ENCODE results near the gene MSTO1. TPM values are rescaled to one million over a fixed set of nuclear protein-coding genes. Genes with fewer than 3 reads are reported as not detected.
A peak's percentile ranks its signal among the peaks of the same experiment; 100 is the strongest.
"Not testable (repeated sequence)": the region's sequence is repeated elsewhere in the genome, so short reads cannot be mapped to it uniquely, and the experiment has no call there.

Gene MSTO1
- 10 to 100 TPM; 44.2 to 46.5 TPM for total RNA-seq
- polyA plus RNA-seq: 10 to 100 TPM in 1 of 2 donors, 1 to 10 TPM in 1; 7.6 to 52.0 TPM
- long read RNA-seq, donor 1, transcript MSTO1-201 (14 exons, 2,431 nt): major isoform, 19 of 71 reads
- long read RNA-seq, donor 1, partial matches to known transcripts: 12 of 71 reads
- long read RNA-seq, donor 1, other reads (novel, unspliced or antisense): 38 of 71 reads
- long read RNA-seq, donor 2, partial matches to known transcripts: 2 of 15 reads
- long read RNA-seq, donor 2, other reads (novel, unspliced or antisense): 11 of 15 reads

- peak; percentile 98 for DNase-seq
- intact Hi-C loops (cut with DNase I): loop anchor here in 1 of 2 donors (5.0 kb wide), 1 partner anchor 33 kb away; no protein-coding TSS in a partner anchor
- 8 to 9% methylated on average over 43 to 46 of the region's 47 CpGs for WGBS, 2 donors
These were observed at the start of gene MSTO1 for GRCh38 chr1:155609515-155610256. Gene MSTO1, plus strand, starts transcription at chr1:155610218. Its CDS starts 31 bp downstream, at chr1:155610249.

GRCh38 chr1:155561779-155562580 lies 48.0 kb upstream of the MSTO1 start:
- H3K36me3 ChIP-seq (ENCODE audit: control insufficient read depth in 1 of 2, insufficient read depth in 2 of 2, low read length in 1 of 2); H3K27me3 ChIP-seq (ENCODE audit: control insufficient read depth in 1 of 2, insufficient read depth in 2 of 2, low read length in 1 of 2); H3K9me3 ChIP-seq (ENCODE audit: control insufficient read depth, low read length); H3K4me1 ChIP-seq (ENCODE audit: control insufficient read depth in 1 of 2, insufficient read depth in 2 of 2, low read length in 2 of 2); intact Hi-C loops (cut with DNase I): not testable (repeated sequence)
- Histone ChIP-seq H3K4me3 (ENCODE audit: low read length in 2 of 2) (peak overlapping the region; percentile 49 to 98), H3K27ac (ENCODE audit: low read depth in 1 of 2, low read length in 2 of 2) (peak overlapping the region in 1 of 2 donors; percentile 87)
- peak; percentile 75 for ATAC-seq (ENCODE audit: low FRiP score)
- WGBS, 2 donors: 0% methylated on average over 25 to 47 of the region's 56 CpGs
- DNase-seq: peak; percentile 72 to 83

More at GRCh38 chr1:155609515-155610256, at the start of gene MSTO1:
- Histone ChIP-seq H3K27me3 (ENCODE audit: control insufficient read depth in 1 of 2, insufficient read depth in 2 of 2, low read length in 1 of 2) (no peaks in the 10 kb centered on the region), H3K4me3 (ENCODE audit: low read length in 2 of 2) (peak within 1 kb of the TSS; percentile 43 to 90), H3K9me3 (ENCODE audit: control insufficient read depth, low read length) (no peaks in the 10 kb centered on the region), H3K27ac (ENCODE audit: low read depth in 1 of 2, low read length in 2 of 2) (peak within 1 kb of the TSS in 1 of 2 donors; percentile 2), H3K4me1 (ENCODE audit: control insufficient read depth in 1 of 2, insufficient read depth in 2 of 2, low read length in 2 of 2) (no peaks in the 10 kb centered on the region), H3K36me3 (ENCODE audit: control insufficient read depth in 1 of 2, insufficient read depth in 2 of 2, low read length in 1 of 2) (peaks cover 0 to 2% of the 10 kb centered on the region in 2 donors)
- peak; percentile 97 for ATAC-seq (ENCODE audit: low FRiP score)

GRCh38 chr1:155562581-155563376 lies 47.2 kb upstream of the MSTO1 start, which contains the start of gene ASH1L:
Gene ASH1L, minus strand, starts transcription at chr1:155562803. Its CDS starts 41,284 bp downstream, at chr1:155521519.
- DNase-seq: peak; percentile 96 to 98
- ATAC-seq (ENCODE audit: low FRiP score): peak; percentile 96
- Histone ChIP-seq H3K4me1 (ENCODE audit: control insufficient read depth in 1 of 2, insufficient read depth in 2 of 2, low read length in 2 of 2) (peaks cover 0 to 2% of the 10 kb centered on the region in 2 donors), H3K4me3 (ENCODE audit: low read length in 2 of 2) (peak within 1 kb of the TSS; percentile 90 to 98), H3K36me3 (ENCODE audit: control insufficient read depth in 1 of 2, insufficient read depth in 2 of 2, low read length in 1 of 2) (no peaks in the 10 kb centered on the region), H3K9me3 (ENCODE audit: control insufficient read depth, low read length) (no peaks in the 10 kb centered on the region), H3K27me3 (ENCODE audit: control insufficient read depth in 1 of 2, insufficient read depth in 2 of 2, low read length in 1 of 2) (peaks cover 0 to 2% of the 10 kb centered on the region in 2 donors), H3K27ac (ENCODE audit: low read depth in 1 of 2, low read length in 2 of 2) (peak within 1 kb of the TSS in 1 of 2 donors; percentile 89)
- intact Hi-C loops (cut with DNase I): no loop called here
- WGBS, 2 donors: 0 to 1% methylated on average over 50 to 87 of the region's 87 CpGs

GRCh38 chr1:155563377-155564022 lies 46.5 kb upstream of the MSTO1 start:
- 0% methylated on average over 19 of the region's 19 CpGs for WGBS, 2 donors
- DNase-seq; H3K36me3 ChIP-seq (ENCODE audit: control insufficient read depth in 1 of 2, insufficient read depth in 2 of 2, low read length in 1 of 2); intact Hi-C loops (cut with DNase I); H3K9me3 ChIP-seq (ENCODE audit: control insufficient read depth, low read length); H3K4me1 ChIP-seq (ENCODE audit: control insufficient read depth in 1 of 2, insufficient read depth in 2 of 2, low read length in 2 of 2); H3K27me3 ChIP-seq (ENCODE audit: control insufficient read depth in 1 of 2, insufficient read depth in 2 of 2, low read length in 1 of 2): not testable (repeated sequence)
- peak; percentile 1 for ATAC-seq (ENCODE audit: low FRiP score)
- H3K27ac ChIP-seq (ENCODE audit: low read depth in 1 of 2, low read length in 2 of 2): peak overlapping the region in 1 of 2 donors; percentile 89
- peak overlapping the region; percentile 90 to 98 for H3K4me3 ChIP-seq (ENCODE audit: low read length in 2 of 2)

GRCh38 chr1:155569988-155570592 lies 39.9 kb upstream of the MSTO1 start:
- Histone ChIP-seq H3K27me3 (ENCODE audit: control insufficient read depth in 1 of 2, insufficient read depth in 2 of 2, low read length in 1 of 2) (no peaks in the 10 kb centered on the region), H3K4me1 (ENCODE audit: control insufficient read depth in 1 of 2, insufficient read depth in 2 of 2, low read length in 2 of 2) (no peaks in the 10 kb centered on the region), H3K9me3 (ENCODE audit: control insufficient read depth, low read length) (no peaks in the 10 kb centered on the region), H3K4me3 (ENCODE audit: low read length in 2 of 2) (no peak overlapping the region), H3K36me3 (ENCODE audit: control insufficient read depth in 1 of 2, insufficient read depth in 2 of 2, low read length in 1 of 2) (no peaks in the 10 kb centered on the region), H3K27ac (ENCODE audit: low read depth in 1 of 2, low read length in 2 of 2) (no peak overlapping the region)
- 80 to 86% methylated on average over 6 of the region's 6 CpGs for WGBS, 2 donors
- ATAC-seq (ENCODE audit: low FRiP score) (no peak), DNase-seq (no peak)
- intact Hi-C loops (cut with DNase I): no loop called here

GRCh38 chr1:155570593-155570990 lies 39.4 kb upstream of the MSTO1 start:
- DNase-seq (no peak), ATAC-seq (ENCODE audit: low FRiP score) (no peak)
- no peak overlapping the region for H3K4me3 ChIP-seq (ENCODE audit: low read length in 2 of 2)
- H3K9me3 ChIP-seq (ENCODE audit: control insufficient read depth, low read length): no peaks in the 10 kb centered on the region
- intact Hi-C loops (cut with DNase I): no loop called here
- no peaks in the 10 kb centered on the region for H3K27me3 ChIP-seq (ENCODE audit: control insufficient read depth in 1 of 2, insufficient read depth in 2 of 2, low read length in 1 of 2)
- no peaks in the 10 kb centered on the region for H3K36me3 ChIP-seq (ENCODE audit: control insufficient read depth in 1 of 2, insufficient read depth in 2 of 2, low read length in 1 of 2)
- 75 to 79% methylated on average over 4 of the region's 4 CpGs for WGBS, 2 donors
- H3K4me1 ChIP-seq (ENCODE audit: control insufficient read depth in 1 of 2, insufficient read depth in 2 of 2, low read length in 2 of 2): no peaks in the 10 kb centered on the region
- H3K27ac ChIP-seq (ENCODE audit: low read depth in 1 of 2, low read length in 2 of 2): no peak overlapping the region

GRCh38 chr1:155574077-155574476 lies 35.9 kb upstream of the MSTO1 start:
- Histone ChIP-seq H3K27me3 (ENCODE audit: control insufficient read depth in 1 of 2, insufficient read depth in 2 of 2, low read length in 1 of 2) (no peaks in the 10 kb centered on the region), H3K27ac (ENCODE audit: low read depth in 1 of 2, low read length in 2 of 2) (no peak overlapping the region), H3K4me3 (ENCODE audit: low read length in 2 of 2) (no peak overlapping the region), H3K9me3 (ENCODE audit: control insufficient read depth, low read length) (no peaks in the 10 kb centered on the region), H3K4me1 (ENCODE audit: control insufficient read depth in 1 of 2, insufficient read depth in 2 of 2, low read length in 2 of 2) (no peaks in the 10 kb centered on the region), H3K36me3 (ENCODE audit: control insufficient read depth in 1 of 2, insufficient read depth in 2 of 2, low read length in 1 of 2) (no peaks in the 10 kb centered on the region)
- DNase-seq (no peak), ATAC-seq (ENCODE audit: low FRiP score) (no peak)
- WGBS, 2 donors: 84 to 90% methylated on average over 3 of the region's 3 CpGs
- intact Hi-C loops (cut with DNase I): no loop called here

Data from aorta (tissue), 5 donors.